Thymus (tissue), 11 donors: ENCODE results near the gene SLC16A6. TPM values are rescaled to one million over a fixed set of nuclear protein-coding genes. Genes with fewer than 3 reads are reported as not detected.
A peak's percentile ranks its signal among the peaks of the same experiment; 100 is the strongest.

Source experiments
- DNase-seq, 9 donors: peaks; one replicate each; pipeline ENCODE4 v3.0.0-alpha.2; 2013; ENCODE audit warnings: low spot score in 9 of 9, low read depth in 6 of 9, missing footprints in 1 of 9
- H3K27ac ChIP-seq, 2 donors: one replicate each; pipeline ENCODE4 v1.5.1; 2013; ENCODE audit warnings: control low read depth in 1 of 2, low read depth in 1 of 2, low read length in 1 of 2, mild to moderate bottlenecking in 1 of 2, moderate library complexity in 1 of 2
- H3K27me3 ChIP-seq, 2 donors: one replicate each; pipeline ENCODE4 v1.5.1; 2013; ENCODE audit warnings: low read length in 1 of 2; ENCODE audit not compliant: control insufficient read depth in 2 of 2, insufficient read depth in 1 of 2
- H3K36me3 ChIP-seq, 2 donors: one replicate each; pipeline ENCODE4 v1.5.1; 2013; ENCODE audit warnings: low read length in 1 of 2, mild to moderate bottlenecking in 1 of 2, moderate library complexity in 1 of 2; ENCODE audit not compliant: control insufficient read depth in 2 of 2, insufficient read depth in 2 of 2
- H3K4me1 ChIP-seq, 2 donors: one replicate each; pipeline ENCODE4 v1.5.1; 2013; ENCODE audit warnings: low read length in 2 of 2; ENCODE audit not compliant: control insufficient read depth in 2 of 2, insufficient read depth in 2 of 2
- H3K4me3 ChIP-seq, 2 donors: one replicate each; pipeline ENCODE4 v1.5.1; 2013; ENCODE audit warnings: low read length in 2 of 2, control low read depth in 1 of 2, mild to moderate bottlenecking in 1 of 2
- H3K9me3 ChIP-seq, 2 donors: one replicate each; pipeline ENCODE4 v1.5.1; 2013; ENCODE audit warnings: low read length in 1 of 2, mild to moderate bottlenecking in 1 of 2; ENCODE audit not compliant: control insufficient read depth in 2 of 2, insufficient read depth in 1 of 2
- WGBS: extraction: QIAGEN DNeasy Blood & Tissue Kit; methylation state at CpG from one replicate; pipeline ENCODE4 v1.1.7; 2013; 5-methylcytosine and 5-hydroxymethylcytosine counted together
- polyA plus RNA-seq: library from polyadenylated mRNA; stranded (reverse); fragments of 200-250 nt; gene quantifications from one replicate; pipeline ENCODE4 v1.2.3, GENCODE V29; 2013
- total RNA-seq: library from RNA; stranded (reverse); fragments of 120-200 nt; gene quantifications from one replicate; pipeline ENCODE4 v1.2.4, GENCODE V29; 2013
- donor health status: healthy.

Gene SLC16A6
- total and polyA plus RNA-seq, 2 donors: 2.0 to 2.4 TPM

DNA sequence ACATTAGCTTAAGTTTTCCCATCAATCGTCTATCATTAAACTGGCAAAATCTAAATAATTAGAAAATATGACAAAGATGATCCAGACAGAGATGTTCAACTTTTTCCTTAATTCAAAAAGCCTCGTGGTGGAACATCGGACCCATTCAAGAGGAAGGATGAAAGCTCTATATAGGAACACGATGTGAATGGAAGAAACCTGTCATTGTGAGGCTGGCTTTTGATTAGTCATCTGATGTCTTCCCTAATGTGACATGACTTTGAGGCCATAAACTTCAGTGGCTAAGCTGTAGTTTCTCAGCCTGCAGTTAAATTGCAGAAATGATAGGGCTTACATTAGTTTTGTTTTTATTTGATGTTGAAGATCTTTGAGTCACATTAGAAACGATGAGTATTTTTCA lies 42.0 kb downstream of the SLC16A6 start:
- H3K36me3 ChIP-seq: peaks cover 3 to 4% of the 10 kb centered on the region in 2 donors
- no peak for DNase-seq
- WGBS: 73% methylated on average over 5 of the region's 5 CpGs
- peak overlapping the region in 1 of 2 donors; percentile 95 for H3K4me3 ChIP-seq
- peaks cover 0 to 7% of the 10 kb centered on the region in 2 donors for H3K9me3 ChIP-seq
- H3K27ac ChIP-seq: peak overlapping the region in 1 of 2 donors; percentile 90
- peaks cover 6 to 27% of the 10 kb centered on the region in 2 donors for H3K4me1 ChIP-seq
- no peaks in the 10 kb centered on the region for H3K27me3 ChIP-seq

DNA sequence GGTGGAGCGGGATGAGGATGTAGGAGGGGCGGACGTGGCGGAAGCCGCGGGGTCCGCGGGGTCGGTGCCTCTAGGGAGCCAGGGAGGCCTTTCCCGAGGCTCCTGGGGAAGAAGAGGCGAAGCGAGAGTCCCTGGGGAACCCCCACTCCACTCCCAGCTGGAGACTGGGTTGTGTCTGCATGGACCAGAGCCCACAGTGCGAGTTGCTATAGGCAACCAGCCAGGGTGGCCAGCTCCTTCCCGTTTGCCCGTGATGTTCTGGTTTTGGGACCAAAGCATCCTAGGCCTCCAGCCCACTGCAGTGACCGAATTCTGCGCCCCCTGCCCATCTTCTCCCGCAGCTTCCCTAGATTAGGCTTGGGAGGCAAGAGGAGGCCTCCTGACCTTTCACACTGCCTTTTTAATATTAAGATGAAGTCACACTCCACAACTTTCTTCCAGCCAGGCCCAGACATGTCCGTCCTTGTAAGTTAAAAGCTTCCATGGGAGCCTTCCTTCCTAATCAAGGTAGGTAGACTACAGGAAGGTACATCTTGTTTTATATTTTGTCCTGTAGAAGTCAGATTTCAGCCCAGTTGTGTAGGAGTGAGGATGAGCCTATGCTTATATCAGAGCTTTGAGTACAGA lies 42.6 kb downstream of the SLC16A6 start:
- 6% methylated on average over 19 of the region's 19 CpGs for WGBS
- no peak for DNase-seq
- Histone ChIP-seq H3K4me3 (peak overlapping the region; percentile 86 to 95), H3K9me3 (peaks cover 0 to 7% of the 10 kb centered on the region in 2 donors), H3K36me3 (peaks cover 3 to 4% of the 10 kb centered on the region in 2 donors), H3K27me3 (no peaks in the 10 kb centered on the region), H3K4me1 (peaks cover 6 to 21% of the 10 kb centered on the region in 2 donors), H3K27ac (peak overlapping the region; percentile 90 to 92)

DNA sequence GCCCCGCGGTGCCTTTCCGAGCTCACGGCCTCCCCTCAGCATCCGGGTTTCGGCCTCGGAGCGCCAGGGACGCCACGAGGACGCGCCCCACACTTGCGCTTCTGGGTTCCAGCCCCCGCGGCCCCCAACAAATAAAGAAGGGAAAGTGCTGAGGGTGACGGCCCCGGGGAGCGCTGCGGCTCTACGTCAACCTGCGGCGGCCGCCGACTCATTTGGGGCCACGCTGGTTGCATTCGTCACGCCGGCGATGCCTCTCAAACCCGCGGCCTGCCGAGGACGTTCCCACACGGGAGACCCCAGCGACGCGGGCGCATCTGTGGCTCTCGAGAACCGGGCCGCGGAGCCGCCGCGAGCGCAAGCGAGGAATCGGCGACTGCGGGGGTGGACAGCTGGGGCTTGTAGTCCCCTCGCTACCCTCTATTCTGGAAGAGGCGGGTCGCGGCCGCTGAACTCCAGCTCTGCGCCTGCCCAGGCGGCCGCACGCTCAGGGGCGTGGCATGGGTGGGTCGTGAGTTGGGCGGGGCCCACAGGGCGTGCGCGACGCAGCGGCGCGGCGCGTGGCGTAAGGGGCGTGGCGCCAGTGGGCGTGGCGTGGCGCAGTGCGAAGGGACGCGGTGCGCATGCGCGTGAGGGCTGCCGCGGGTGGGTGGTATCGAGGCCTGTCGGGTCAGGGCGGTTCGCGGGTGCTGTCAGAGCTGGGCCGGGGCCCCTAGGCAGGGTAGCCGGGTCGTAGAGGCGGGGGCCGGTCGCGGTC lies 43.3 kb downstream of the SLC16A6 start, which contains the start of gene AMZ2:
Gene AMZ2 (plus strand): TSS at position 599 of the 754 bp plus-strand sequence. CDS start 2,145 bp downstream, outside the sequence.
- peak within 1 kb of the TSS; percentile 86 to 95 for H3K4me3 ChIP-seq
- under 1% methylated on average over 97 of the region's 97 CpGs for WGBS
- H3K9me3 ChIP-seq: peaks cover 0 to 7% of the 10 kb centered on the region in 2 donors
- H3K36me3 ChIP-seq: peaks cover 3 to 4% of the 10 kb centered on the region in 2 donors
- H3K27ac ChIP-seq: peak within 1 kb of the TSS; percentile 97 to 98
- no peaks in the 10 kb centered on the region for H3K27me3 ChIP-seq
- H3K4me1 ChIP-seq: peaks cover 6 to 21% of the 10 kb centered on the region in 2 donors
- peak; percentile 74 to 98 (median 93) for DNase-seq

DNA sequence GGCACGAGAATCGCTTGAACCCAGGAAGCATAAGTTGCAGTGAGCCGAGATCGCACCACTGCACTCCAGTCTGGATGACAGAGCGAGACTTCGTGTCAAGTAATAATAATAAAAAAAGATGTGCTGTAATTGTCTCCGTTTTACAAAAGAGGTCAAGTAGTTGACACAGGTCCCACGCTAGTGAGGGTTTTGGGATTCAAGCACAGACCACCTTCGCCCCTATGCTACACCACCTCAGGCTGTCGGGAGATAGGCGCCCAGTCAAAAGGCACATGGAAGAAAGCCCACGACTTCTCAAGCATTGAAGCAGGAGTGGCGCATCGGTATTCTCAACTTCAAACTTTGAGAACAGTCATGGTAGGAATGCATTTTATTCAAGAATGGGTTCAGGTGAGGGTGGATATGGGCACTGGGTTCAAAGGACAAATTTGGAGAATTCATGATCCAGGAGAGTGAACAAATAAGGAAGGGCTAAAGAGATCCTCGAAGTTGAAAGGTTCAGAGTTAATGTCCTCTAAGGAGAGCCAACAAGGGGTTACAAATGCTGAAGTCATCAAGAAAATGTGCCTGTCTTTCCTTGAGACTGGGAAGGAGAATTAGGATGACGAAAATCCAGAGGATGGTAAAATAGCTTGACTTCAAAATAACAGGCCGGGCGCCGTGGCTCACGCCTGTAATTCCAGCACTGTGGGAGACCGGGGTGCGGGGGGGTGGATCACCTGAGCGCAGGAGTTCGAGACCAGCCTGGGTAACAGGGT lies 44.5 kb downstream of the SLC16A6 start:
- Histone ChIP-seq H3K27ac (no peak overlapping the region), H3K4me3 (no peak overlapping the region)
- DNase-seq: no peak

DNA sequence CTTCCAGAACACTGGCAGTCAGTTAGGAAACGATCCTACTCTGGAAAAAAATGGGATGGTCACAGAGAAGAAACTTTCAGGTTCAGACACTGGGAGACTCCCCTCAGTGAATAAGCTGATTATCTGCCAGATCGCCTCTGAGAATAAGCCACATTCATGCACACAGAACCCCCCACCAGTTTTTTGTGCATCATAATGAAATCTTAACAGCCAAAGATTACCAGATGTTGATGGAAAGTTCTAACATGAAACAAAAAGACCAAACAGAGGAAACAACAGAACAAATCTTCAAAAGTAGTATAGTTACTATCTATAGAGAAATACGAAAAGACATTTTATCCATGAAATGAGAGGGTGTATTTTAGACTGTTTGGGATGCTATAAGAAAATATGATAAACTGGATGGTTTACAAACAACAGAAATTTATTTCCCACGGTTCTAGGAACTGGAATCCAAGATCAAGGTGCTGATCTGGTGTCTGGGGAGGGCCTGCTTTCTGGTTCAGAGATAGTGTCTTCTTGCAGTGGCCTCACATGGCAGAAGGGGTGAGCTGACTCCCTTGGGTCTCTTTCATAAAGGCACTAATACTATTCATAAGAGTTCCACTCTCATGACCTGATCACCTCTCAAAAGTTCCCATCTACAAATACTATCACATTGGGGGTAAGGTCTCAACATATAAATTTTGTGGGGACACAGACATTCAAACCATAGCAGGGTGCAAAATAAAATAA lies 51.1 kb downstream of the SLC16A6 start:
- H3K27ac ChIP-seq: peak overlapping the region; percentile 31 to 90
- no peaks in the 10 kb centered on the region for H3K36me3 ChIP-seq
- H3K4me3 ChIP-seq: no peak overlapping the region
- DNase-seq: peak in 1 of 9 donors; percentile 53
- peaks cover 22 to 33% of the 10 kb centered on the region in 2 donors for H3K4me1 ChIP-seq
- H3K9me3 ChIP-seq: no peaks in the 10 kb centered on the region
- H3K27me3 ChIP-seq: no peaks in the 10 kb centered on the region
- 57% methylated on average over 4 of the region's 4 CpGs for whole genome bisulfite sequencing

More for the DNA sequence above, 44.5 kb downstream of the SLC16A6 start:
- WGBS: 94% methylated on average over 24 of the region's 24 CpGs
- Histone ChIP-seq H3K27me3 (no peaks in the 10 kb centered on the region), H3K9me3 (peaks cover 0 to 7% of the 10 kb centered on the region in 2 donors), H3K4me1 (peaks cover 6 to 21% of the 10 kb centered on the region in 2 donors), H3K36me3 (peaks cover 2 to 4% of the 10 kb centered on the region in 2 donors)

DNA sequence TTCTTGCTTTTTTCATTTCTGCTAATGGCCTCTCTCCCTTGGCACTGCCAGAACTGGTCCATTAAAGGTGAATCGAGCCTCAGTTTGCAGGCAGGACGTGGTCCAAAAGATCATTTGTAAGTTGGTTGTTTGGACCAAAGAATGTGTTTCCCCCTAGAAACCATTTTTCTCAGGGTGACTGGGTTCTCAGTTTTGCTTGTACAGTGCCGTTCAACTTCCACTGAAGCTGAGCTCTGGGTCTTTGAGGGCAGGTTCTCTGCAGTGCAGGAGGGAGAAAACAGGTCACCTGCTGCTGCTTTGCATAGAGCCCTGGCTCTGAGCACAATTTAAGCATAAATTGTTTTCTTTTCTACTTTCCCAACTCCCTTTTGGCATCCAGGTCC lies 52.1 kb downstream of the SLC16A6 start:
- H3K9me3 ChIP-seq: no peaks in the 10 kb centered on the region
- H3K4me1 ChIP-seq: peaks cover 22 to 33% of the 10 kb centered on the region in 2 donors
- H3K27ac ChIP-seq: peak overlapping the region; percentile 88 to 90
- H3K36me3 ChIP-seq: no peaks in the 10 kb centered on the region
- 58% methylated on average over 3 of the region's 3 CpGs for WGBS
- DNase-seq: peak in 3 of 9 donors; percentile 28 to 68 (median 39)
- no peaks in the 10 kb centered on the region for H3K27me3 ChIP-seq
- no peak overlapping the region for H3K4me3 ChIP-seq

DNA sequence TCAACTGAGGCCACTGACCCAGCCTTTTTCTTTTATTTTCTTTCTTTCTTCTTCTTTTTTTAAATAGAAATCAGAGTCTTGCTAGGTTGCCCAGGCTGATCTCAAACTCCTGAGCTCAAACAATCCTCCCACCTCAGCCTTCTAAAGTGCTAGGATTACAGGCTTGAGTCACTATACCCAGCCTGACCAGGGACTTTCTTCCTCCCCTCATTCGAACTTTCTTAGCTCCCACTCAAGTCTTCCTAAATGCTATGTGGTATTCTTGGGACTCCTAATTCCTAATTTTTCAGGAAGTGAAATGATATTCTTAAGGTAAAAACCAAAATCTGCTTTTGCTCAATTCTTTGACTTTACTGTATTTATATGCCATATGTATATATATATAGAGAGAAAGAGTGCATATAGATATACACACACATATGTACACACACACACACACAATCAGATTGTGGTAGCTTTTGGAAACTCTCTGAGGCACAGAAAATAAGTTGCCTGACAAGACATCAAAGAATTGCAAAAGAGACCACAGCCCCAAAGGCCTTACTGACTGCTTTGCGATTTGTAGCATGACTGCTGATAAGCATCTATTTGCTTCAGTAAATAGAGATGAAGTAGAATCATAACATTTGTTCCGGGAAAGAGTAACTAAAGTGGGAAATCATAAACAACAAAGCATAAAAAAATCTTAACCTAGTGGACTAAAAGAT lies 52.6 kb downstream of the SLC16A6 start:
- Histone ChIP-seq H3K9me3 (no peaks in the 10 kb centered on the region), H3K27me3 (no peaks in the 10 kb centered on the region), H3K36me3 (no peaks in the 10 kb centered on the region), H3K4me3 (no peak overlapping the region), H3K27ac (peak overlapping the region; percentile 88 to 90), H3K4me1 (peaks cover 22 to 33% of the 10 kb centered on the region in 2 donors)
- peak in 3 of 9 donors; percentile 31 to 79 (median 57) for DNase-seq
- WGBS: 8% methylated on average over 3 of the region's 3 CpGs
